Heart left ventricle (tissue), 16 donors: ENCODE results near the gene FBXO44. TPM values are rescaled to one million over a fixed set of nuclear protein-coding genes. Genes with fewer than 3 reads are reported as not detected.
"Not testable (repeated sequence)": the region's sequence is repeated elsewhere in the genome, so short reads cannot be mapped to it uniquely, and the experiment has no call there.

ENCODE experiments used
- ATAC-seq, 4 donors: fragments of 200-7000 bp; cut with Tn5 transposase; one replicate each; pipeline ENCODE4 v1.9.1; 2020 to 2022; ENCODE audit warnings: moderate library complexity in 4 of 4, mild to moderate bottlenecking in 3 of 4, moderate number of reproducible peaks in 1 of 4
- DNase-seq, 5 donors: peaks; one replicate each; pipeline ENCODE4 v3.0.0-alpha.2; 2020
- H3K27ac ChIP-seq, 12 donors: fragments of 200-600 bp; sonication (generic) in 4 of 12; one replicate each; pipeline versions ENCODE4 v1.5.0 to v1.8.0; 2016 to 2022; ENCODE audit warnings: mild to moderate bottlenecking in 2 of 12
- H3K27me3 ChIP-seq, 9 donors: fragments of 200-600 bp; sonication (generic) in 2 of 9; one replicate each; pipeline versions ENCODE4 v1.5.1 to v1.8.0; 2016 to 2022; ENCODE audit warnings: mild to moderate bottlenecking in 3 of 9
- H3K36me3 ChIP-seq, 9 donors: fragments of 200-600 bp; sonication (generic) in 2 of 9; one replicate each; pipeline versions ENCODE4 v1.5.0 to v1.8.0; 2018 to 2022; ENCODE audit warnings: mild to moderate bottlenecking in 2 of 9
- H3K4me1 ChIP-seq, 12 donors: fragments of 200-600 bp; sonication (generic) in 4 of 12; one replicate each; pipeline versions ENCODE4 v1.5.0 to v1.8.0; 2016 to 2022; ENCODE audit warnings: mild to moderate bottlenecking in 3 of 12
- H3K4me3 ChIP-seq, 12 donors: fragments of 200-600 bp; sonication (generic) in 4 of 12; one replicate each; pipeline versions ENCODE4 v1.5.0 to v1.8.0; 2017 to 2022; ENCODE audit warnings: mild to moderate bottlenecking in 9 of 12, moderate library complexity in 4 of 12
- H3K9me3 ChIP-seq, 12 donors: fragments of 200-600 bp; sonication (generic) in 4 of 12; one replicate each; pipeline versions ENCODE4 v1.5.0 to v1.8.0; 2016 to 2022; ENCODE audit warnings: mild to moderate bottlenecking in 1 of 12
- POLR2A ChIP-seq, 2 donors: fragments of 450-650 bp; IDR thresholded peaks; one replicate each; pipeline ENCODE4 v1.6.1; 2017; ENCODE audit warnings: antibody characterized with exemption in 2 of 2, mild to moderate bottlenecking in 2 of 2, moderate library complexity in 2 of 2
- WGBS, 4 donors: extraction: QIAGEN DNeasy Blood & Tissue Kit in 2 of 4; methylation state at CpG; one replicate each; pipeline versions ENCODE4 v1.1.5 to v1.1.7; 2013 to 2018; 5-methylcytosine and 5-hydroxymethylcytosine counted together
- intact Hi-C, 10 donors: fragments of 100-400 bp; cut with DNase I; formaldehyde crosslinking; loops; one replicate each; pipeline versions ENCODE4 v1.11.1 to v1.14.2; 2022
- long read RNA-seq, 3 donors: library from polyadenylated mRNA; unstranded; transcript quantifications; one replicate each; pipeline ENCODE4 v2.0.0, GENCODE V29; 2020 to 2021
- polyA plus RNA-seq, 2 donors: library from polyadenylated mRNA; stranded (reverse); fragments of 200-250 nt; gene quantifications; one replicate each; pipeline ENCODE4 v1.2.3, GENCODE V29; 2013
- total RNA-seq, 9 donors: library from RNA; depleted of rRNA in 2 of 9; stranded (reverse); fragments of >200 nt in 2 of 9; fragmentation: NEBNext Ultra II Directional in 3 of 9; extraction: Animal tissue kit (Norgen Biotek cat#: 25700) in 3 of 9; gene quantifications; one replicate each; pipeline versions ENCODE4 v1.1.0 to v1.2.4, GENCODE V29; 2016 to 2023
- TF ChIP-seq, protein P1 (sequence below), 12 donors: fragments of 200-600 bp; sonication (generic) in 4 of 12; IDR thresholded peaks; one replicate each; pipeline versions ENCODE4 v1.5.0 to v1.8.0; 2018 to 2022; ENCODE audit warnings: antibody characterized with exemption in 12 of 12, mild to moderate bottlenecking in 5 of 12
- donor health status: ischemic (EF 13 %, LVEDD 7.1; RV severe dilation, severe dysfunction).
- donor health status: healthy with polysubstance abuse.
- donor health status: DM: no; HTN: yes; CAD: no.
- donor health status: DM: no; HTN: no; CAD: no.
- donor health status: ischemic (EF 25% LVEDD 6.9; RV normal size, moderate dysfunction).
- donor health status: ischemic (EF 25% LVEDD 5.7; RV mildly dilated, moderate dysfunction).
- donor health status: healthy.
- donor health status: DM: yes; HTN: yes; CAD: no.
- donor health status: ischemic (EF 35%, LVEDD 5.7; RV mildly dilated, moderate dysfunction).
- donor health status: nonischemic (EF 11% LVEDD 7.7; RV severe dilation, severe dysfunction).
- donor health status: DM: yes; HTN: yes; CAD: no.
- donor health status: PGD.
- donor health status: ischemic (EF 29% LVEDD 5.4; RV normal size, mild dysfunction).
- donor health status: nonischemic (EF 23%, LVEDD 6.1; RV moderate dilation, normal function).

Gene FBXO44, protein sequence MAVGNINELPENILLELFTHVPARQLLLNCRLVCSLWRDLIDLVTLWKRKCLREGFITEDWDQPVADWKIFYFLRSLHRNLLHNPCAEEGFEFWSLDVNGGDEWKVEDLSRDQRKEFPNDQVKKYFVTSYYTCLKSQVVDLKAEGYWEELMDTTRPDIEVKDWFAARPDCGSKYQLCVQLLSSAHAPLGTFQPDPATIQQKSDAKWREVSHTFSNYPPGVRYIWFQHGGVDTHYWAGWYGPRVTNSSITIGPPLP
- total RNA-seq, result 10 to 100 TPM in 8 of 9 donors, 1 to 10 TPM in 1; 9.8 to 19.1 (median 15.1) TPM
- 10 to 100 TPM; 16.6 to 18.1 TPM for polyA plus RNA-seq
- long read RNA-seq, donor 1, transcript FBXO44-204 (5 exons, 1,734 nt), result minor isoform, 7 of 35 reads
- long read RNA-seq, donor 1, transcript FBXO44-202 (6 exons, 2,903 nt), result major isoform, 8 of 35 reads
- long read RNA-seq, donor 1, partial matches to known transcripts, result 9 of 35 reads
- long read RNA-seq, donor 1, other reads (novel, unspliced or antisense), result 9 of 35 reads
- long read RNA-seq, donor 2, transcript FBXO44-204 (5 exons, 1,734 nt), result major isoform, 30 of 88 reads
- long read RNA-seq, donor 2, transcript FBXO44-202 (6 exons, 2,903 nt), result minor isoform, 21 of 88 reads
- long read RNA-seq, donor 2, transcript FBXO44-206 (7 exons, 3,320 nt), result minor isoform, 7 of 88 reads
- long read RNA-seq, donor 2, partial matches to known transcripts, result 10 of 88 reads
- long read RNA-seq, donor 2, other reads (novel, unspliced or antisense), result 18 of 88 reads
- long read RNA-seq, donor 3, transcript FBXO44-202 (6 exons, 2,903 nt), result minor isoform, 5 of 20 reads
- long read RNA-seq, donor 3, transcript FBXO44-204 (5 exons, 1,734 nt), result major isoform, 6 of 20 reads
- long read RNA-seq, donor 3, partial matches to known transcripts, result 6 of 20 reads
- long read RNA-seq, donor 3, other reads (novel, unspliced or antisense), result 3 of 20 reads

DNA sequence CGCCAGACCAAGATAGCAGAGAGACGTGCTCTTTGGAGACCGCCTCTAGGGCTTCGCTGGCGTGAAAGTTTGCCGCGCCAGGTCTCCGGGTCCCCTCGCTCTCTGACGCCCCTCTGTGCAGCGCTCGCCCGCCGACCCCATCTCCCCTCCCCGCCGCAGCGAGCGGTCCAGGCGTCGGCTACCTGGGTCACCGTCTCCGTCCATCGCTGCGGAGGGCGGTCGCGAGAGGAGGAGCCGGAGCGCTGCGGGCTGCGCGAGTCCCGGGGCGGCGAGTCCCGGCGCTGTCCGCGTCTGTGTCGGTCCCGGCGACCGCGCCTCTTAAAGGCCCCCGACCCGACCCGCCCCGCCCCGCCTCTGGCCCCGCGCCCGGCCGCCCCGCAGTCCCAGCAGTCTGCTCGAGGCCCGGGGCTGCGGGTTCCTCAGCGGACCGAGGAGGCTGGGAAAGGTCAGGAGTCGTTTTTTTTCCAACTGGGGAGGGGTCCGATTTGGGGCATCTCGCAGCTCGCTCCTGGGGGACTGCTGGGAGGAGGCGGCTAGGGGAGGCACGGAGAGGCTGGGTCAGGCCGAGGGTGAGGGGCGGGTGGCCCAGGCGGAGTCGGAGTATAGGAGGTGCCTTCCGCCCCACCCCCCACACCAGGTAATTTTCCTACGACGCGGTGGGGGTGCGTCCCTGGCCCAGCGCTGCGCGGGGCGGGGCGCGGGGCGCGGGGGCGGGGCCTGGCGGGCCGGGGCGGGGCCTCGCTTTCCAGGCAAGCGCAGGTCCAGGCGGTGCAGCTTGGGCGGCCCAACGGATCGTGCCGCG, at the start of gene FBXO44, which contains the start of gene FBXO2:
Gene FBXO44, plus strand, starts transcription at position 741 of the 802 bp plus-strand sequence. CDS start 959 bp downstream, outside the sequence.
Gene FBXO2, minus strand, starts transcription at position 293 of the 802 bp plus-strand sequence. Its CDS starts 89 bp downstream, at position 204.
- H3K27me3 ChIP-seq, result peaks cover 0 to 29% (median 10%) of the 10 kb centered on the region in 9 donors
- H3K4me1 ChIP-seq, result peaks cover 2 to 34% (median 16%) of the 10 kb centered on the region in 12 donors
- 3 to 11% (median 6%) methylated on average over 21 to 94 of the region's 94 CpGs for WGBS, 4 donors
- H3K36me3 ChIP-seq, result peaks cover 0 to 26% (median 7%) of the 10 kb centered on the region in 9 donors
- TF ChIP-seq, protein P1, sequence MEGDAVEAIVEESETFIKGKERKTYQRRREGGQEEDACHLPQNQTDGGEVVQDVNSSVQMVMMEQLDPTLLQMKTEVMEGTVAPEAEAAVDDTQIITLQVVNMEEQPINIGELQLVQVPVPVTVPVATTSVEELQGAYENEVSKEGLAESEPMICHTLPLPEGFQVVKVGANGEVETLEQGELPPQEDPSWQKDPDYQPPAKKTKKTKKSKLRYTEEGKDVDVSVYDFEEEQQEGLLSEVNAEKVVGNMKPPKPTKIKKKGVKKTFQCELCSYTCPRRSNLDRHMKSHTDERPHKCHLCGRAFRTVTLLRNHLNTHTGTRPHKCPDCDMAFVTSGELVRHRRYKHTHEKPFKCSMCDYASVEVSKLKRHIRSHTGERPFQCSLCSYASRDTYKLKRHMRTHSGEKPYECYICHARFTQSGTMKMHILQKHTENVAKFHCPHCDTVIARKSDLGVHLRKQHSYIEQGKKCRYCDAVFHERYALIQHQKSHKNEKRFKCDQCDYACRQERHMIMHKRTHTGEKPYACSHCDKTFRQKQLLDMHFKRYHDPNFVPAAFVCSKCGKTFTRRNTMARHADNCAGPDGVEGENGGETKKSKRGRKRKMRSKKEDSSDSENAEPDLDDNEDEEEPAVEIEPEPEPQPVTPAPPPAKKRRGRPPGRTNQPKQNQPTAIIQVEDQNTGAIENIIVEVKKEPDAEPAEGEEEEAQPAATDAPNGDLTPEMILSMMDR (IDR thresholded peaks at IDR 0.05), result no peak
- no peak for TF ChIP-seq POLR2A (IDR thresholded peaks at IDR 0.05)
- peak in 3 of 5 donors; percentile 50 to 75 (median 50) for DNase-seq
- intact Hi-C loops, result loop anchor here in 4 of 10 donors (2.0 to 5.0 kb wide), 2 partner anchors 63 to 64 kb away; no protein-coding TSS in a partner anchor
- peak; percentile 40 to 83 (median 62) for ATAC-seq
- peak within 1 kb of the TSS in 4 of 12 donors; percentile 43 to 58 (median 52) for H3K27ac ChIP-seq
- no peaks in the 10 kb centered on the region for H3K9me3 ChIP-seq
- H3K4me3 ChIP-seq, result peak within 1 kb of the TSS; percentile 37 to 89 (median 67)

DNA sequence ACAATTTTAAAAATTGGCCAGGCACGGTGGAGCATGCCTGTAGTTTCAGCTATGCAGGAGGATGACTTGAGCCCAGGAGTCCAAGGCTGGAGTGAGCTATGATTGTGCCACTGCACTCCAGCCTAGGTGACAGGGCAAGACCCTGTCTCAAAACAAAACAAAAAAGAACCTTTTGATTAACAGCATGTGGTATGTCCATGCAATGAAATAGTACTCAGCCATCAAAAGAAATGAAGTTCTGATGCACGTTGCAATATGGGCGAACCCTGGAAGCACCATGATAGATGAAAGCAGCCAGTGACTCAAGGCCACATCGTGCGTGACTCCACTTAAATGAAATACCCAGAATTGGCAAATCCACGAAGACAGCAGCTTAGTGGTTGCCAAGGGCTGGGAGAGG, 47.9 kb upstream of the FBXO44 start:
- TF ChIP-seq, protein P1 (IDR thresholded peaks at IDR 0.05), result no peak
- no peak for TF ChIP-seq POLR2A (IDR thresholded peaks at IDR 0.05)
- Histone ChIP-seq H3K27ac (no peak overlapping the region), H3K9me3 (peaks cover 0 to 6% (median 0%) of the 10 kb centered on the region in 12 donors), H3K4me1 (no peaks in the 10 kb centered on the region), H3K4me3 (no peak overlapping the region), H3K36me3 (no peaks in the 10 kb centered on the region), H3K27me3 (peaks cover 0 to 14% (median 0%) of the 10 kb centered on the region in 9 donors)
- 81 to 95% (median 92%) methylated on average over 6 of the region's 6 CpGs for WGBS, 4 donors
- intact Hi-C loops, result no loop called here
- ATAC-seq, result no peak
- DNase-seq, result no peak

DNA sequence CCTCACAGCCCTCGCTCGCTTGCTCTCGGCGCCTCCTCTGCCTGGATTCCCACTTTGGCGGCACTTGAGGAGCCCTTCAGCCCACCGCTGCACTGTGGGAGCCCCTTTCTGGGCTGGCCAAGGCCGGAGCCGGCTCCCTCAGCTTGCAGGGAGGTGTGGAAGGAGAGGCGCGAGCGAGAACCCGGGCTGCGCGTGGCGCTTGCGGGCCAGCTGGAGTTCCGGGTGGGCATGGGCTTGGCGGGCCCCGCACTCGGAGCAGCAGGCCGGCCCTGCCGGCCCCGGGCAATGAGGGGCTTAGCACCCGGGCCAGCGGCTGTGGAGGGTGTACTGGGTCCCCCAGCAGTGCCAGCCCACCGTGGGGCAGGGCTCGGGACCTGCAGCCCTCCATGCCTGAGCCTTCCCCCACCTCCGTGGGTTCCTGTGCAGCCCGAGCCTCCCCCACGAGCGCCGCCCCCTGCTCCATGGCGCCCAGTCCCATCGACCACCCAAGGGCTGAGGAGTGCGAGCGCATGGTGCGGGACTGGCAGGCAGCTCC, 46.0 kb upstream of the FBXO44 start:
- H3K4me3 ChIP-seq, H3K9me3 ChIP-seq, H3K4me1 ChIP-seq, intact Hi-C loops, ATAC-seq, H3K27me3 ChIP-seq, H3K27ac ChIP-seq, H3K36me3 ChIP-seq, DNase-seq: not testable (repeated sequence)
- WGBS, 4 donors, result 92 to 98% (median 96%) methylated on average over 9 to 35 of the region's 37 CpGs

DNA sequence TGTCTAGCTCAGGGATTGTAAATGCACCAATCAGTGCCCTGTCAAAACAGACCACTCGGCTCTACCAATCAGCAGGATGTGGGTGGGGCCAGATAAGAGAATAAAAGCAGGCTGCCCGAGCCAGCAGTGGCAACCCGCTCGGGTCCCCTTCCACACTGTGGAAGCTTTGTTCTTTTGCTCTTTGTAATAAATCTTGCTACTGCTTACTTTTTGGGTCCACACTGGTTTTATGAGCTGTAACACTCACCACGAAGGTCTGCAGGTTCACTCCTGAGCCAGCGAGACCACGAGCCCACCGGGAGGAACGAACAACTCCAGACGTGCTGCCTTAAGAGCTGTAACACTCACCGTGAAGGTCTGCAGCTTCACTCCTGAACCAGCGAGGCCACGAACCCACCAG, 45.3 kb upstream of the FBXO44 start:
- H3K36me3 ChIP-seq, H3K9me3 ChIP-seq, ATAC-seq, H3K4me1 ChIP-seq, H3K27ac ChIP-seq, DNase-seq, H3K4me3 ChIP-seq, H3K27me3 ChIP-seq, intact Hi-C loops: not testable (repeated sequence)
- WGBS, 4 donors, result 76 to 83% (median 79%) methylated on average over 12 to 13 of the region's 13 CpGs
